Measurements from ENCODE around the gene PRKAG2. TPM values are rescaled to one million over a fixed set of nuclear protein-coding genes. Genes with fewer than 3 reads are reported as not detected.

Gene PRKAG2
- total RNA-seq, 4 donors from 2014 or later: 25.1 to 57.8 (median 46.7) TPM

DNA sequence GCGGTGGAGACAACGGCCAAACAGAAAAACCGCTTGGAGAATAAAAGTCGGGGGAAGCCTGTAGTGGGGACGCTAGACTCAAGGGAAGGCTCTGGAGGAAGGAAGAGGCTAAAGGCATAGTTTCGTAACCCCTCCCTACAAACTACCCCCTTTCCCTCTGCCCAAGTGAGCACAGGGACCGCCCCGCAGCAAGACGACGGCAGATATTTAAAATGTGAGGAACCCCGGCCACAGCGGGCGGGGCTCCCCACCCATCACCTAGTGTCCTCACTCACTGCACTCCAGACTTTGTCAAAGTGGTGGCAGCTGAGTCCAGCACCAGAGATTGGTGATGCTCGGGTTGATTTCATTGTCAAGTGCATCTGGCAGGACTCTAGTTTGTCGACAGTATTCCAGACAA, 69.1 kb downstream of the PRKAG2 start:
- 85 to 89% methylated on average over 9 to 15 of the region's 15 CpGs for WGBS, 2 donors (ENCODE audit: low coverage in 1 of 2)
- TF ChIP-seq POLR2A (IDR thresholded peaks at IDR 0.05) (no peak), POLR2AphosphoS5 (IDR thresholded peaks at IDR 0.05) (no peak), EP300 (IDR thresholded peaks at IDR 0.05; ENCODE audit: low read depth) (no peak)
- TF ChIP-seq, protein P1, sequence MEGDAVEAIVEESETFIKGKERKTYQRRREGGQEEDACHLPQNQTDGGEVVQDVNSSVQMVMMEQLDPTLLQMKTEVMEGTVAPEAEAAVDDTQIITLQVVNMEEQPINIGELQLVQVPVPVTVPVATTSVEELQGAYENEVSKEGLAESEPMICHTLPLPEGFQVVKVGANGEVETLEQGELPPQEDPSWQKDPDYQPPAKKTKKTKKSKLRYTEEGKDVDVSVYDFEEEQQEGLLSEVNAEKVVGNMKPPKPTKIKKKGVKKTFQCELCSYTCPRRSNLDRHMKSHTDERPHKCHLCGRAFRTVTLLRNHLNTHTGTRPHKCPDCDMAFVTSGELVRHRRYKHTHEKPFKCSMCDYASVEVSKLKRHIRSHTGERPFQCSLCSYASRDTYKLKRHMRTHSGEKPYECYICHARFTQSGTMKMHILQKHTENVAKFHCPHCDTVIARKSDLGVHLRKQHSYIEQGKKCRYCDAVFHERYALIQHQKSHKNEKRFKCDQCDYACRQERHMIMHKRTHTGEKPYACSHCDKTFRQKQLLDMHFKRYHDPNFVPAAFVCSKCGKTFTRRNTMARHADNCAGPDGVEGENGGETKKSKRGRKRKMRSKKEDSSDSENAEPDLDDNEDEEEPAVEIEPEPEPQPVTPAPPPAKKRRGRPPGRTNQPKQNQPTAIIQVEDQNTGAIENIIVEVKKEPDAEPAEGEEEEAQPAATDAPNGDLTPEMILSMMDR (IDR thresholded peaks at IDR 0.05): no peak
- in situ Hi-C loops (cut with MboI; ENCODE audit: low pct_ligation_motif_present in 1 of 4, low pct_unique_long_range_greater_than_20kb in 1 of 4, low sequenced_read_pairs in 3 of 4): no loop called here
- no peak overlapping the region for H3K27ac ChIP-seq
- intact Hi-C loops (cut with DNase I; ENCODE audit: low total_unique reads): no loop called here
- no peaks in the 10 kb centered on the region for H3K9me3 ChIP-seq
- no peaks in the 10 kb centered on the region for H3K27me3 ChIP-seq
- no peaks in the 10 kb centered on the region for H3K4me1 ChIP-seq
- no peak for DNase-seq
- H3K4me3 ChIP-seq: no peak overlapping the region
- H3K36me3 ChIP-seq: no peaks in the 10 kb centered on the region

DNA sequence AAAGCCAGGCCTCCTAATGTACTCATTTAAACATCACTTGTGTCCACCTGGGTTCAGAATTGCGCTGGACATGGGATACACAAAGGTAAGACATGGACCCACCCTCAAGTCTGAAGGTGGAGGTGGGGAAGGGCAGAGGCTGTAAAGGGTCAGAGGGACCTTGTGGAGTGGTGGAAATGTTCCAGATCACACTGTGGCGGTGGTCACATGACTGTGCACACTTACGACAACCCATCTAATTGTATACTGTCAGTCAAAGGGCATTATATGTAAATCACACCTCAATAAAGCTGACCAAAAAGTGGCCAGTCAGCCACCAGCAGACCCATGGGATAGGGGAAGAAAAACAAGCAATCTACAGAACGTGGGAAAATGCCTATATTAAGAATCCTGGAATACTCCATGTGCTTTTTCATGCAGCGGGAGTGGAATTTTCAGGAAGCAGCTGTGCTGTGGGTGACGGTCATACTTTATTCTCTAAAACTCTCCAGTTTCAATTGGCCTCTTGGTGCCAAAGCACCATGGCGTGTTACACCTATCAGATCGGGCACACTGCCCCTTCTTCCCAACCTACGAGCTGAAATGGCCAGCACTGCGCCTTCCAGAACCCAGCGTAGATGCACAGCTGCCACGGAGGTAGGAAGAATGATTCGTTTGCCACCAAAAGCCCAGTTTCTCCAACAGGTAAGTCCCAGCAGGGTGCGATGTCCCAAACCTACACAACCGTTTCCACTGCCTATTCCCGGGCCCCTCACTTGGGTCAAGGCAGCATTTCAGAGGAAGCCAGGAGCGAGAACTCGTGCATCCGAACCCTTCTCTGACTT, 69.8 kb downstream of the PRKAG2 start:
- peaks cover 0 to 5% (median 3%) of the 10 kb centered on the region in 4 donors for H3K4me1 ChIP-seq
- no peaks in the 10 kb centered on the region for H3K36me3 ChIP-seq
- 71 to 88% methylated on average over 3 to 19 of the region's 19 CpGs for WGBS, 2 donors (ENCODE audit: low coverage in 1 of 2)
- H3K27ac ChIP-seq: no peak overlapping the region
- no peaks in the 10 kb centered on the region for H3K9me3 ChIP-seq
- intact Hi-C loops (cut with DNase I; ENCODE audit: low total_unique reads) (no loop called here), in situ Hi-C loops (cut with MboI; ENCODE audit: low pct_ligation_motif_present in 1 of 4, low pct_unique_long_range_greater_than_20kb in 1 of 4, low sequenced_read_pairs in 3 of 4) (no loop called here)
- no peak overlapping the region for H3K4me3 ChIP-seq
- DNase-seq: no peak
- TF ChIP-seq, protein P1 (IDR thresholded peaks at IDR 0.05): no peak
- TF ChIP-seq POLR2A (IDR thresholded peaks at IDR 0.05) (no peak), EP300 (IDR thresholded peaks at IDR 0.05; ENCODE audit: low read depth) (no peak), POLR2AphosphoS5 (IDR thresholded peaks at IDR 0.05) (no peak)
- H3K27me3 ChIP-seq: no peaks in the 10 kb centered on the region

DNA sequence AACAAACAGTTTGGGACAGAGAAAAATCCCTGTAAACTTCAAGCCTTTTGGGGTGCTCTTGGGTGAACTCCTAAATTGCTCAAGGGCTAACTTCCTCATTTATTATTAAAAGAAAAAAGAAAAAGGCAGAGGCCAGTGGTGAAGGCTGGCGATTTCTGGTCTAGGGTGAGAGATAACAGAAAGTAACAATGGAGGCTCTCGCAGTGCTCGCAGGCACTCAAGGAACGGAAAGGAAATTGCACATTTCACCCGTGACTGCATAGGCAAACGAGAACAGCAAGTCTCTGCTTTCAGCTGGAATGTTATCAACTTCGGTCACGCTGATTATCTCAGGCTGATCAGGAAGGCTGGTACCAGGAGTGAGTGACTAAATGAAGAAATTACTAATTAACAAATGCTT, 70.7 kb downstream of the PRKAG2 start:
- Histone ChIP-seq H3K4me3 (no peak overlapping the region), H3K27me3 (no peaks in the 10 kb centered on the region), H3K27ac (no peak overlapping the region), H3K36me3 (no peaks in the 10 kb centered on the region), H3K4me1 (peaks cover 0 to 5% (median 3%) of the 10 kb centered on the region in 4 donors), H3K9me3 (no peaks in the 10 kb centered on the region)
- in situ Hi-C loops (cut with MboI; ENCODE audit: low pct_ligation_motif_present in 1 of 4, low pct_unique_long_range_greater_than_20kb in 1 of 4, low sequenced_read_pairs in 3 of 4) (no loop called here), intact Hi-C loops (cut with DNase I; ENCODE audit: low total_unique reads) (no loop called here)
- TF ChIP-seq EP300 (IDR thresholded peaks at IDR 0.05; ENCODE audit: low read depth) (no peak), POLR2AphosphoS5 (IDR thresholded peaks at IDR 0.05) (no peak), POLR2A (IDR thresholded peaks at IDR 0.05) (no peak)
- TF ChIP-seq, protein P1 (IDR thresholded peaks at IDR 0.05): no peak
- WGBS, 2 donors (ENCODE audit: low coverage in 1 of 2): 79 to 82% methylated on average over 3 to 8 of the region's 8 CpGs
- no peak for DNase-seq

DNA sequence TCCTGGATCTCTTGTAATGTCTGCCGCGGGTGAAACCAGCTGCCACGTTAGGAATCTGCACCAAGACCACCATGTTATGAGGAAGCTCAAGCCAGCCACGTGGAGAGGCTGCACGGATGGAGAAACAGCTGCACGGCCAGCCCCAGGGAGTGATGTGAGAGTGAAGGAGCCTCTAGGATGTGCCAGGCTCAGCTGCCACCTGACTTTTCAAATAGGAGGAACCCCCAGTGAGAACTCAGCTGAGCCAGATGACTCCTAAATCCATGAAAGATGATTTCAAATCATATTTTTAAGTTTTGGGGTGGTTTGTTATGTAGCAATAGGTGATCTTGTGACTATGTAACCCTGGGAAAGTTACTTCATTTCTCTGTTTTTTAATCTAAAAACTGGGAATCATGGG, 71.7 kb downstream of the PRKAG2 start:
- Histone ChIP-seq H3K27ac (no peak overlapping the region), H3K9me3 (no peaks in the 10 kb centered on the region), H3K4me1 (peaks cover 0 to 5% (median 3%) of the 10 kb centered on the region in 4 donors), H3K36me3 (no peaks in the 10 kb centered on the region), H3K27me3 (no peaks in the 10 kb centered on the region), H3K4me3 (no peak overlapping the region)
- WGBS, 2 donors (ENCODE audit: low coverage in 1 of 2): 78 to 100% methylated on average over 1 to 6 of the region's 6 CpGs
- in situ Hi-C loops (cut with MboI; ENCODE audit: low pct_ligation_motif_present in 1 of 4, low pct_unique_long_range_greater_than_20kb in 1 of 4, low sequenced_read_pairs in 3 of 4): no loop called here
- no peak for DNase-seq
- TF ChIP-seq POLR2AphosphoS5 (IDR thresholded peaks at IDR 0.05): no peak
- no peak for TF ChIP-seq EP300 (IDR thresholded peaks at IDR 0.05; ENCODE audit: low read depth)
- no peak for TF ChIP-seq POLR2A (IDR thresholded peaks at IDR 0.05)
- TF ChIP-seq, protein P1 (IDR thresholded peaks at IDR 0.05): no peak
- intact Hi-C loops (cut with DNase I; ENCODE audit: low total_unique reads): no loop called here

Data from transverse colon (tissue), 4 donors.